Thyroid gland (tissue), 4 donors: ENCODE data around the gene RFX3. TPM values are rescaled to one million over a fixed set of nuclear protein-coding genes. Genes with fewer than 3 reads are reported as not detected.

ENCODE experiments used
- DNase-seq, 2 donors: peaks; one replicate each; pipeline ENCODE4 v3.0.0-alpha.2; 2019
- H3K27ac ChIP-seq, 3 donors: fragments of 200-600 bp; sonication (generic); 1 replicate in 2 of 3; 2 replicates in 1 of 3; pipeline ENCODE4 v1.5.1; 2016 to 2019; ENCODE audit warnings: mild to moderate bottlenecking in 1 of 3, moderate library complexity in 1 of 3
- H3K27me3 ChIP-seq: fragments of 200-600 bp; sonication (generic); one replicate; pipeline ENCODE4 v1.5.1; 2019
- H3K36me3 ChIP-seq, 2 donors: fragments of 200-600 bp; sonication (generic); one replicate each; pipeline ENCODE4 v1.5.1; 2016 to 2019
- H3K4me1 ChIP-seq, 2 donors: fragments of 200-600 bp; sonication (generic); one replicate each; pipeline ENCODE4 v1.5.1; 2017 to 2019
- H3K4me3 ChIP-seq, 3 donors: fragments of 200-600 bp; sonication (generic); replicated peaks in 1 of 3; 1 replicate in 2 of 3; 2 replicates in 1 of 3; pipeline ENCODE4 v1.5.1; 2016; ENCODE audit warnings: mild to moderate bottlenecking in 1 of 3
- H3K9me3 ChIP-seq: fragments of 200-600 bp; sonication (generic); one replicate; pipeline ENCODE4 v1.5.1; 2017
- POLR2A ChIP-seq, 2 donors: fragments of 450-650 bp; IDR thresholded peaks; one replicate each; pipeline ENCODE4 v1.6.1; 2017; ENCODE audit warnings: antibody characterized with exemption in 2 of 2, mild to moderate bottlenecking in 2 of 2, moderate library complexity in 1 of 2
- WGBS, 2 donors: methylation state at CpG; one replicate each; pipeline ENCODE4 v1.1.5; 2017; 5-methylcytosine and 5-hydroxymethylcytosine counted together
- intact Hi-C: fragments of 100-400 bp; cut with DNase I; formaldehyde crosslinking; loops from one replicate; pipeline ENCODE4 v1.15.1; 2023
- total RNA-seq, 4 donors: library from RNA; depleted of rRNA; stranded (reverse); fragments of >200 nt; gene quantifications; one replicate each; pipeline ENCODE4 v1.2.3, GENCODE V29; 2016
- TF ChIP-seq, protein P1 (sequence below), 6 experiments: fragments of 200-600 bp in 3 of 6; fragments of 450-650 bp in 3 of 6; sonication (generic) in 3 of 6; IDR thresholded peaks; one replicate each; pipeline ENCODE4 v1.5.1; 2016 to 2019; ENCODE audit warnings: antibody characterized with exemption in 6 of 6, mild to moderate bottlenecking in 2 of 6, inconsistent platforms in 1 of 6, moderate library complexity in 1 of 6

RFX3 gene
- total RNA-seq, 4 donors from 2014 or later = 8.8 to 16.7 (median 12.3) TPM

- Histone ChIP-seq H3K4me1 (peaks cover 0 to 9% of the 10 kb centered on the region in 2 donors), H3K27me3 (no peaks in the 10 kb centered on the region), H3K27ac (no peak overlapping the region), H3K36me3 (no peaks in the 10 kb centered on the region), H3K4me3 (no peak overlapping the region), H3K9me3 (no peaks in the 10 kb centered on the region)
- intact Hi-C loops = loop anchor here (10.0 kb wide), 1 partner anchor 303 kb away; no protein-coding TSS in a partner anchor
- 42 to 86% methylated on average over 1 of the region's 1 CpG for WGBS, 2 donors
- no peak for DNase-seq
- TF ChIP-seq, protein P1, sequence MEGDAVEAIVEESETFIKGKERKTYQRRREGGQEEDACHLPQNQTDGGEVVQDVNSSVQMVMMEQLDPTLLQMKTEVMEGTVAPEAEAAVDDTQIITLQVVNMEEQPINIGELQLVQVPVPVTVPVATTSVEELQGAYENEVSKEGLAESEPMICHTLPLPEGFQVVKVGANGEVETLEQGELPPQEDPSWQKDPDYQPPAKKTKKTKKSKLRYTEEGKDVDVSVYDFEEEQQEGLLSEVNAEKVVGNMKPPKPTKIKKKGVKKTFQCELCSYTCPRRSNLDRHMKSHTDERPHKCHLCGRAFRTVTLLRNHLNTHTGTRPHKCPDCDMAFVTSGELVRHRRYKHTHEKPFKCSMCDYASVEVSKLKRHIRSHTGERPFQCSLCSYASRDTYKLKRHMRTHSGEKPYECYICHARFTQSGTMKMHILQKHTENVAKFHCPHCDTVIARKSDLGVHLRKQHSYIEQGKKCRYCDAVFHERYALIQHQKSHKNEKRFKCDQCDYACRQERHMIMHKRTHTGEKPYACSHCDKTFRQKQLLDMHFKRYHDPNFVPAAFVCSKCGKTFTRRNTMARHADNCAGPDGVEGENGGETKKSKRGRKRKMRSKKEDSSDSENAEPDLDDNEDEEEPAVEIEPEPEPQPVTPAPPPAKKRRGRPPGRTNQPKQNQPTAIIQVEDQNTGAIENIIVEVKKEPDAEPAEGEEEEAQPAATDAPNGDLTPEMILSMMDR (IDR thresholded peaks at IDR 0.05) = no peak
- TF ChIP-seq POLR2A (IDR thresholded peaks at IDR 0.05) = no peak
Observed at GRCh38 chr9:3177936-3178335, 347.9 kb downstream of the RFX3 start.

GRCh38 chr9:3177146-3177761 is 348.5 kb downstream of the RFX3 start:
- TF ChIP-seq, protein P1 (IDR thresholded peaks at IDR 0.05) = no peak
- TF ChIP-seq POLR2A (IDR thresholded peaks at IDR 0.05) = no peak
- DNase-seq = no peak

GRCh38 chr9:3173374-3173773 is 352.4 kb downstream of the RFX3 start:
- no peaks in the 10 kb centered on the region for H3K9me3 ChIP-seq
- no peak overlapping the region for H3K27ac ChIP-seq
- no peaks in the 10 kb centered on the region for H3K27me3 ChIP-seq
- TF ChIP-seq POLR2A (IDR thresholded peaks at IDR 0.05) = no peak
- TF ChIP-seq, protein P1 (IDR thresholded peaks at IDR 0.05) = no peak
- no peaks in the 10 kb centered on the region for H3K4me1 ChIP-seq
- DNase-seq = no peak
- no peaks in the 10 kb centered on the region for H3K36me3 ChIP-seq
- WGBS, 2 donors = 88 to 89% methylated on average over 4 of the region's 4 CpGs
- no peak overlapping the region for H3K4me3 ChIP-seq
- intact Hi-C loops = loop anchor here (10.0 kb wide), 1 partner anchor 299 kb away; no protein-coding TSS in a partner anchor

More at GRCh38 chr9:3177146-3177761, 348.5 kb downstream of the RFX3 start:
- WGBS, 2 donors = 67 to 78% methylated on average over 4 of the region's 4 CpGs
- Histone ChIP-seq H3K4me1 (peaks cover 0 to 9% of the 10 kb centered on the region in 2 donors), H3K27ac (no peak overlapping the region), H3K9me3 (no peaks in the 10 kb centered on the region), H3K4me3 (no peak overlapping the region), H3K27me3 (no peaks in the 10 kb centered on the region), H3K36me3 (no peaks in the 10 kb centered on the region)
- intact Hi-C loops = loop anchor here (10.0 kb wide), 1 partner anchor 302 kb away; no protein-coding TSS in a partner anchor

GRCh38 chr9:3170819-3171218 is 355.0 kb downstream of the RFX3 start:
- Histone ChIP-seq H3K27me3 (no peaks in the 10 kb centered on the region), H3K4me3 (no peak overlapping the region), H3K36me3 (no peaks in the 10 kb centered on the region), H3K4me1 (no peaks in the 10 kb centered on the region), H3K27ac (no peak overlapping the region), H3K9me3 (no peaks in the 10 kb centered on the region)
- TF ChIP-seq, protein P1 (IDR thresholded peaks at IDR 0.05) = no peak
- TF ChIP-seq POLR2A (IDR thresholded peaks at IDR 0.05) = no peak
- intact Hi-C loops = loop anchor here (10.0 kb wide), 1 partner anchor 296 kb away; no protein-coding TSS in a partner anchor
- DNase-seq = no peak
